Measurements from ENCODE around the gene QKI. TPM values are rescaled to one million over a fixed set of nuclear protein-coding genes. Genes with fewer than 3 reads are reported as not detected.

QKI gene
- total and polyA plus RNA-seq, 10 of the 15 experiments (the other 5 are each of a cell fraction or from before 2014, with no cell fraction given): 4.7 to 72.5 (median 38.9) TPM

- H2AFZ ChIP-seq (ENCODE audit: control insufficient read depth, low read depth, low read length): no peak overlapping the region
- H3K79me2 ChIP-seq (ENCODE audit: control insufficient read depth, insufficient read depth, low read length): peaks cover 44% of the 10 kb centered on the region
- no peak overlapping the region for H3K9ac ChIP-seq (ENCODE audit: control insufficient read depth, insufficient read depth, low read length)
- RAD21 ChIA-PET (ENCODE audit: unreplicated experiment): no interaction called here
- no TSS peak for BruUV-seq (replicated peaks)
- no peak overlapping the region for H3K4me3 ChIP-seq
- intact Hi-C loops (cut with micrococcal nuclease; ENCODE audit: unreplicated experiment): no loop called here
- H4K20me1 ChIP-seq (ENCODE audit: control insufficient read depth, insufficient read depth): no peaks in the 10 kb centered on the region
- no peak overlapping the region for H3K4me2 ChIP-seq (ENCODE audit: control insufficient read depth, insufficient read depth)
- SMC1A ChIA-PET (ENCODE audit: uncharacterized antibody, unreplicated experiment): interaction anchor here (0.6 kb wide), 1 partner anchor 78 kb away, joined by 3 read pairs; no protein-coding TSS in a partner anchor
- no peaks in the 10 kb centered on the region for H3K36me3 ChIP-seq (ENCODE audit: control insufficient read depth in 2 of 2, insufficient read depth in 2 of 2, low read length in 1 of 2)
- no peaks in the 10 kb centered on the region for H3K4me1 ChIP-seq (ENCODE audit: control insufficient read depth, insufficient read depth, low read length)
- no peak overlapping the region for H3K27ac ChIP-seq (ENCODE audit: control insufficient read depth, insufficient read depth)
- TF ChIP-seq CREM (IDR thresholded peaks at IDR 0.05; ENCODE audit: low read depth): no peak
- TF ChIP-seq KAT2A (conservative IDR thresholded peaks at IDR 0.05; ENCODE audit: control insufficient read depth, low read depth, low read length): no peak
- no peak for TF ChIP-seq DPF2 (IDR thresholded peaks at IDR 0.05)
- no peak for TF ChIP-seq E2F8 (IDR thresholded peaks at IDR 0.05; ENCODE audit: low read depth, partially characterized antibody)
- no peak for TF ChIP-seq NR2F1 (conservative IDR thresholded peaks at IDR 0.05)
- no peaks in the 10 kb centered on the region for H3K27me3 ChIP-seq (replicated peaks in 1 of 2; ENCODE audit: control insufficient read depth in 2 of 2, insufficient read depth in 2 of 2, low read length in 1 of 2)
- H3K9me3 ChIP-seq (replicated peaks; ENCODE audit: control insufficient read depth, insufficient read depth, low read length): no peaks in the 10 kb centered on the region; the same call in 1 of the 3 replicates
- ATAC-seq (no peak), DNase-seq (ENCODE audit: low read depth, low spot score) (no peak), FAIRE-seq (no peak)
- POLR2A ChIA-PET: no interaction called here
- CTCF ChIA-PET: no interaction called here
- in situ Hi-C loops (cut with MboI): no loop called here
- whole genome bisulfite sequencing (ENCODE audit: insufficient coverage, insufficient replicate concordance, low lambda C conversion rate, missing lambda C conversion rate): 100% methylated on average over 1 of the region's 1 CpG
These were observed 75.1 kb downstream of the QKI start for GRCh38 chr6:163489584-163489983.
